ENCODE results near the gene GRIP1. TPM values are rescaled to one million over a fixed set of nuclear protein-coding genes. Genes with fewer than 3 reads are reported as not detected.

The GRIP1 gene
- total RNA-seq, 1 donor from 2014 or later: not detected

DNA sequence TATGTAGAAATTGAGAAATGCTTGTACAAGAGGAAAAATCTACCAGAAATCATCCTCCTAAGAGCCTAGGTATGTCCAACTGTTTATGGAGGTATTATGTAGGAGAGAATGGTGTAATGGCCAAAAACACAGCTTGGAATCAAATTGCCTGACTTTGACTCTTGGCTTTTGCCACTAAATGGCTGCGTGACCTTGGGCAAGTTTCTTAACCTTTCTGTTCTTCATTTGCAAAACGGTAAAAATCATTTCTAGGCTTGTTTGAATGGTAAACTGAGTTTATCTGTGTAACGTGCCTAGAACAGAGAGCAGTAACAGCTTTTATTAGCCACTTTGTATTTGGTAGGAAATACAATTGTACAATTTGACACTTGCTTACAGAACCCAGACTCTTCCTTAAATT is 4.9 kb upstream of the GRIP1 start:
- no peaks in the 10 kb centered on the region for H3K4me1 Mint-ChIP-seq (ENCODE audit: low read depth)
- H3K27me3 Mint-ChIP-seq (ENCODE audit: low read depth): peaks cover 24% of the 10 kb centered on the region
- no peaks in the 10 kb centered on the region for H3K9me3 Mint-ChIP-seq
- no peak for DNase-seq (ENCODE audit: low spot score)
- H3K27ac Mint-ChIP-seq: no peak overlapping the region
- H3K4me3 Mint-ChIP-seq (ENCODE audit: low read depth): no peak overlapping the region
- intact Hi-C loops (cut with micrococcal nuclease): no loop called here
- H3K36me3 Mint-ChIP-seq (ENCODE audit: low read depth): no peaks in the 10 kb centered on the region

- Mint-ChIP-seq H3K36me3 (ENCODE audit: low read depth) (no peaks in the 10 kb centered on the region), H3K27me3 (ENCODE audit: low read depth) (peaks cover 24% of the 10 kb centered on the region), H3K9me3 (no peaks in the 10 kb centered on the region), H3K4me3 (ENCODE audit: low read depth) (no peak overlapping the region), H3K27ac (no peak overlapping the region), H3K4me1 (ENCODE audit: low read depth) (no peaks in the 10 kb centered on the region)
- intact Hi-C loops (cut with micrococcal nuclease): no loop called here
- DNase-seq (ENCODE audit: low spot score): no peak
Measured at GRCh38 chr12:66683073-66683472, 4.2 kb upstream of the GRIP1 start.

DNA sequence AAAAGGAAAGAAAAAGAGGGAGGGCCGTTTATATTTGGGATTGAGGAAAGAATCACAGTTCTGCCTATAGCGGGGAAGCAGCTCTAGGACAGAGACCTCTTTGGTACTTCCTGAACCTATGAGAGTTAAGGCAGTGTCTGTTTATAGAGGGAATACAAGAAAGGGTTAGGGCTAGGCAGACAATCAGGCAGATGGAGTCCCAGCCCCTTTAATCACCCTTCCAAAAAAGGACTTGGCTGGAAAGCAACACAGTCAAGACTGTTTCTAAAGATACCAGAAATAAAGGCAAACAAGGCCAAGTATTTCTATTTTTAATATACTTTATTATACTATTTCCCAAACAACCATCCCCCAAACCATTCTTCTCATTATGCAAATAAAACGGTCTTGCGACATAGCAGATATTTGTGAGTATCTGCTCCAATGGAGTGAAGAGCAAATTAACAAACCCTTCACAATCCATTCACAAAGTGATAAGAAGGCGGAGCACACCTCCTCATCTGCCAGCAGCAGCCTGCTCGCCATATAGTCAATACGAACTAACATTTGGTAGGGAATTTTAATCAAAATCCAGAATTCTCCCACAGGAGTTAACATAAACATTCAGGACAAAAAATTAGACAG is 697 bp upstream of the GRIP1 start:
- Mint-ChIP-seq H3K36me3 (ENCODE audit: low read depth) (no peaks in the 10 kb centered on the region), H3K27ac (no peak overlapping the region), H3K4me3 (ENCODE audit: low read depth) (no peak overlapping the region), H3K9me3 (no peaks in the 10 kb centered on the region), H3K27me3 (ENCODE audit: low read depth) (peaks cover 22% of the 10 kb centered on the region), H3K4me1 (ENCODE audit: low read depth) (no peaks in the 10 kb centered on the region)
- intact Hi-C loops (cut with micrococcal nuclease): no loop called here
- DNase-seq (ENCODE audit: low spot score): no peak

DNA sequence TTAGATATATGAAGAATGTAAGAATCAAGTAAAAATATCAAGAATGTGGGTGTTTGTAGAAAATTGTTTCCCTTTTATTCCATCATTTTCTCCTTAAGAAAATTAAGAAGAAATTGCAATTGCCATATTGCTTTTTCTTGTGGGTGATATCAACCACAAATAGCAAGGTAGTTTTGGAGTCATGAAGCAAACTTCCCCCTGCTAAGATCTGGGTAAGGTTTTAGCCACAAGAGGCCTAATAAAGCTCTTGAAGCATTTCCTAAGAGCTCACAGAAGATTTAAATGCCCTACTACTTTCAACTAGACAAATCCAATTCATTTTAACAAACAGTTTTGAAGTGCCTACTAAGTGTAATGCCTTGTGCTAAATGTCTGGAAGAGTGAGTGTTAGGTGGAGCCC is 2.6 kb downstream of the GRIP1 start:
- H3K27ac Mint-ChIP-seq: no peak overlapping the region
- no peaks in the 10 kb centered on the region for H3K4me1 Mint-ChIP-seq (ENCODE audit: low read depth)
- peaks cover 15% of the 10 kb centered on the region for H3K27me3 Mint-ChIP-seq (ENCODE audit: low read depth)
- no peaks in the 10 kb centered on the region for H3K36me3 Mint-ChIP-seq (ENCODE audit: low read depth)
- intact Hi-C loops (cut with micrococcal nuclease): no loop called here
- H3K4me3 Mint-ChIP-seq (ENCODE audit: low read depth): no peak overlapping the region
- no peak for DNase-seq (ENCODE audit: low spot score)
- no peaks in the 10 kb centered on the region for H3K9me3 Mint-ChIP-seq

DNA sequence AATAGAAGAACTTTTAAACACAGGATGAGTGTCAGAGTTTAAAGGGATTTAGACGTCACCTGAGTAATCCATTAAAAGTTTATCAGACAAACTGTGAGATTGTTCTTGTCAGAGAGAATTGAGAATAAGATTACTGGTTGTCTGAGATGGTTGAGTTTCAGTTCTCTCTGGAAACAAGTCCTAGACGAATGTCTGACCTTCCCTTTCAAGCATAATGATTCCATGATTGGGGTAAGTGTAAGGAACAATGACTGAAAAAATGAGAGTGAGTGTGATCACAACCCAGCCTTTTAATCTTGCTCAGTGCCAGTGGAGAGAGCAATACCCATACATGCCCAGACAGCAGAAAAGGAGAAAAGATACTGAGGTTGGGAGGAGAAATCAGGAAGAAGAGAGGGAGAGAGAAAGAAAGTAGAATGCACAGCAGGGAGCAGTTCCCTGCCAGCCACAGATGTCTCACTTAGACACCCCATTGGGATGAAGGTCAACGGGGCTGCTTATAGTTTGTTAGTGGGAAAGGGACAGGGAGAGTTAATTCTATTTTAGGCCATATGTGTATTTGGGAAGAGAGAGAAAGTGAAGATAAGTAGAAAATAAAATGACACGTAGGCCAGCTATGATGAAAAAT is 4.3 kb downstream of the GRIP1 start:
- H3K27me3 Mint-ChIP-seq (ENCODE audit: low read depth): peaks cover 10% of the 10 kb centered on the region
- DNase-seq (ENCODE audit: low spot score): no peak
- no peaks in the 10 kb centered on the region for H3K9me3 Mint-ChIP-seq
- H3K27ac Mint-ChIP-seq: no peak overlapping the region
- no peaks in the 10 kb centered on the region for H3K4me1 Mint-ChIP-seq (ENCODE audit: low read depth)
- no peaks in the 10 kb centered on the region for H3K36me3 Mint-ChIP-seq (ENCODE audit: low read depth)
- no peak overlapping the region for H3K4me3 Mint-ChIP-seq (ENCODE audit: low read depth)
- intact Hi-C loops (cut with micrococcal nuclease): no loop called here

GRCh38 chr12:66669541-66669940 is 9.3 kb downstream of the GRIP1 start:
- Mint-ChIP-seq H3K36me3 (ENCODE audit: low read depth) (no peaks in the 10 kb centered on the region), H3K27ac (no peak overlapping the region), H3K4me1 (ENCODE audit: low read depth) (no peaks in the 10 kb centered on the region), H3K4me3 (ENCODE audit: low read depth) (no peak overlapping the region), H3K27me3 (ENCODE audit: low read depth) (peaks cover 15% of the 10 kb centered on the region), H3K9me3 (no peaks in the 10 kb centered on the region)
- intact Hi-C loops (cut with micrococcal nuclease): no loop called here
- no peak for DNase-seq (ENCODE audit: low spot score)

- Mint-ChIP-seq H3K27me3 (ENCODE audit: low read depth) (peaks cover 15% of the 10 kb centered on the region), H3K9me3 (no peaks in the 10 kb centered on the region), H3K27ac (no peak overlapping the region), H3K4me3 (ENCODE audit: low read depth) (no peak overlapping the region), H3K36me3 (ENCODE audit: low read depth) (no peaks in the 10 kb centered on the region), H3K4me1 (ENCODE audit: low read depth) (no peaks in the 10 kb centered on the region)
- DNase-seq (ENCODE audit: low spot score): no peak
- intact Hi-C loops (cut with micrococcal nuclease): no loop called here
Measured at GRCh38 chr12:66668311-66668710, 10.6 kb downstream of the GRIP1 start.

GRCh38 chr12:66667906-66668305 is 11.0 kb downstream of the GRIP1 start:
- peaks cover 15% of the 10 kb centered on the region for H3K27me3 Mint-ChIP-seq (ENCODE audit: low read depth)
- no peaks in the 10 kb centered on the region for H3K36me3 Mint-ChIP-seq (ENCODE audit: low read depth)
- no peak overlapping the region for H3K4me3 Mint-ChIP-seq (ENCODE audit: low read depth)
- intact Hi-C loops (cut with micrococcal nuclease): no loop called here
- no peaks in the 10 kb centered on the region for H3K9me3 Mint-ChIP-seq
- H3K4me1 Mint-ChIP-seq (ENCODE audit: low read depth): no peaks in the 10 kb centered on the region
- DNase-seq (ENCODE audit: low spot score): no peak
- H3K27ac Mint-ChIP-seq: no peak overlapping the region

GRCh38 chr12:66666481-66666880 is 12.4 kb downstream of the GRIP1 start:
- Mint-ChIP-seq H3K4me3 (ENCODE audit: low read depth) (no peak overlapping the region), H3K36me3 (ENCODE audit: low read depth) (no peaks in the 10 kb centered on the region), H3K9me3 (no peaks in the 10 kb centered on the region), H3K27ac (no peak overlapping the region), H3K4me1 (ENCODE audit: low read depth) (no peaks in the 10 kb centered on the region), H3K27me3 (ENCODE audit: low read depth) (peaks cover 15% of the 10 kb centered on the region)
- DNase-seq (ENCODE audit: low spot score): no peak
- intact Hi-C loops (cut with micrococcal nuclease): no loop called here

- Mint-ChIP-seq H3K4me1 (ENCODE audit: low read depth) (no peaks in the 10 kb centered on the region), H3K9me3 (no peaks in the 10 kb centered on the region), H3K4me3 (ENCODE audit: low read depth) (no peak overlapping the region), H3K27me3 (ENCODE audit: low read depth) (peaks cover 15% of the 10 kb centered on the region), H3K27ac (no peak overlapping the region), H3K36me3 (ENCODE audit: low read depth) (no peaks in the 10 kb centered on the region)
- DNase-seq (ENCODE audit: low spot score): no peak
- intact Hi-C loops (cut with micrococcal nuclease): no loop called here
Measured at GRCh38 chr12:66665435-66665985, 13.4 kb downstream of the GRIP1 start.

GRCh38 chr12:66664076-66664475 is 14.8 kb downstream of the GRIP1 start:
- DNase-seq (ENCODE audit: low spot score): no peak

DNA sequence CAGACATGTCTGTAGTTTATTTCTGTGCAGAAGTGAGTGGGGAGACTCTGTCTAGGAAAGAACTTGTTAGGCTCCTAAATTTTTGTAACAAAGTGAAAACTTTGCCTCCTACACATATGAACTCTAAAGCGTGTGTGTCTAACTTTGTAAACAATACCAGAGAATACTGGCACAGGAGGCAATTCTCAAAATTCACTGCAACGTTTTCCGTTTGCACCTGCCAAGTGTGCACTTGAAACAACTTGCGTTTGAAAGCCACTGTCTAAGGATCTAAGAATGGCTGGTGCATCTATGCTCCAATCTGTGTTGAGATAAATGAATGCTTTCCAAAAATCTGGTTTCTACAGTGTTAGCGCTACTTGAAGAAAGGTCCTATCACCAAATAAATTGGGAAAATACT is 15.3 kb downstream of the GRIP1 start:
- H3K36me3 Mint-ChIP-seq (ENCODE audit: low read depth): no peaks in the 10 kb centered on the region
- DNase-seq (ENCODE audit: low spot score): no peak
- no peaks in the 10 kb centered on the region for H3K4me1 Mint-ChIP-seq (ENCODE audit: low read depth)
- H3K9me3 Mint-ChIP-seq: no peaks in the 10 kb centered on the region
- no peak overlapping the region for H3K4me3 Mint-ChIP-seq (ENCODE audit: low read depth)
- no peak overlapping the region for H3K27ac Mint-ChIP-seq
- intact Hi-C loops (cut with micrococcal nuclease): no loop called here
- peaks cover 13% of the 10 kb centered on the region for H3K27me3 Mint-ChIP-seq (ENCODE audit: low read depth)

More at GRCh38 chr12:66664076-66664475, 14.8 kb downstream of the GRIP1 start:
- Mint-ChIP-seq H3K4me3 (ENCODE audit: low read depth) (no peak overlapping the region), H3K27me3 (ENCODE audit: low read depth) (peaks cover 13% of the 10 kb centered on the region), H3K4me1 (ENCODE audit: low read depth) (no peaks in the 10 kb centered on the region), H3K9me3 (no peaks in the 10 kb centered on the region), H3K36me3 (ENCODE audit: low read depth) (no peaks in the 10 kb centered on the region), H3K27ac (no peak overlapping the region)
- intact Hi-C loops (cut with micrococcal nuclease): no loop called here

DNA sequence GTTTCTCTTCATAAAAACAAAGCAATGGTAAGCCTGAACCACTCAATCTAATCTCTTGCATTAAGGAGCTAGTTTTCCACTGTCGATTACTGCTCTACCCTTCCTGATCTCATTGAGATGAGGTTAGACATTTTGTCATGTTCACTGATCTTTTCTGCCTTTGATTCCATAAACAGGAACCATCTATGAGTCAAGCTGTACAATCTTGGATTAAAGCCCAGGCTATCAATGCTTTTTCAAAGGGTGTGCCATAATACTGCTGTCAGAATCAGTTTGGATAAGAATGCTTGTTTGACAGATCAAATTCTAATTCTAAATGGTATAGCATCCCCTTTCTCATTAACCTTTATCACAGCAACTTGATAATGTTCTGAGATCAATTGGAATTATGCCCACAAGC is 16.1 kb downstream of the GRIP1 start:
- no peak overlapping the region for H3K4me3 Mint-ChIP-seq (ENCODE audit: low read depth)
- no peak overlapping the region for H3K27ac Mint-ChIP-seq
- no peaks in the 10 kb centered on the region for H3K9me3 Mint-ChIP-seq
- peaks cover 13% of the 10 kb centered on the region for H3K27me3 Mint-ChIP-seq (ENCODE audit: low read depth)
- no peaks in the 10 kb centered on the region for H3K4me1 Mint-ChIP-seq (ENCODE audit: low read depth)
- DNase-seq (ENCODE audit: low spot score): no peak
- intact Hi-C loops (cut with micrococcal nuclease): no loop called here
- H3K36me3 Mint-ChIP-seq (ENCODE audit: low read depth): no peaks in the 10 kb centered on the region
